HepG2 (cell line): ENCODE measurements around the gene FLAD1. TPM values are rescaled to one million over a fixed set of nuclear protein-coding genes. Genes with fewer than 3 reads are reported as not detected.

Experiments
- HNRNPH1 ChIP-seq: fragments of 200-400 bp; formaldehyde crosslinking; optimal IDR thresholded peaks from 2 replicates; pipeline ENCODE3; 2017; ENCODE audit warnings: mild to moderate bottlenecking, low read depth, low read length
- HNRNPL ChIP-seq: fragments of 200-400 bp; formaldehyde crosslinking; IDR thresholded peaks from 2 replicates; pipeline ENCODE4 v1.6.1; 2017; ENCODE audit warnings: mild to moderate bottlenecking, low read depth, low read length
- JDP2 ChIP-seq: sonication (generic); formaldehyde crosslinking; IDR thresholded peaks from 2 replicates; pipeline ENCODE4 v1.8.1; 2022; ENCODE audit warnings: missing genetic modification reagents, borderline replicate concordance
- TCF12 ChIP-seq, 2 experiments: fragments of 450-650 bp in 1 of 2; sonication (generic) in 1 of 2; formaldehyde crosslinking in 1 of 2; IDR thresholded peaks; 2 replicates each; pipeline versions ENCODE4 v1.6.1 to v1.8.0; 2017 to 2022; ENCODE audit warnings: antibody characterized with exemption in 1 of 2, mild to moderate bottlenecking in 1 of 2, missing genetic modification reagents in 1 of 2, moderate library complexity in 1 of 2
- ZFY ChIP-seq: sonication (generic); formaldehyde crosslinking; IDR thresholded peaks from 2 replicates; pipeline ENCODE4 v1.4.0; 2020; ENCODE audit warnings: missing genetic modification reagents
- ZKSCAN5 ChIP-seq: sonication (generic); formaldehyde crosslinking; IDR thresholded peaks from 2 replicates; pipeline ENCODE4 v1.5.1; 2020; ENCODE audit warnings: mild to moderate bottlenecking, missing genetic modification reagents
- ZMYM2 ChIP-seq: sonication (generic); formaldehyde crosslinking; IDR thresholded peaks from 2 replicates; pipeline ENCODE4 v1.8.0; 2022; ENCODE audit warnings: mild to moderate bottlenecking, missing genetic modification reagents
- ZNF124 ChIP-seq: sonication (generic); formaldehyde crosslinking; IDR thresholded peaks from 2 replicates; pipeline ENCODE4 v1.4.0; 2020; ENCODE audit warnings: missing genetic modification reagents
- ZNF331 ChIP-seq: sonication (generic); formaldehyde crosslinking; IDR thresholded peaks from 2 replicates; pipeline ENCODE4 v1.4.0; 2020; ENCODE audit warnings: missing genetic modification reagents
- ZNF451 ChIP-seq: sonication (generic); formaldehyde crosslinking; IDR thresholded peaks from 2 replicates; pipeline ENCODE4 v1.5.0; 2020; ENCODE audit warnings: mild to moderate bottlenecking, missing genetic modification reagents
- ZNF552 ChIP-seq: sonication (generic); formaldehyde crosslinking; IDR thresholded peaks from 2 replicates; pipeline ENCODE4 v1.9.0; 2022; ENCODE audit warnings: missing genetic modification reagents, mild to moderate bottlenecking, borderline replicate concordance
- ZNF556 ChIP-seq: sonication (generic); formaldehyde crosslinking; IDR thresholded peaks from 2 replicates; pipeline ENCODE4 v1.4.0; 2020; ENCODE audit warnings: mild to moderate bottlenecking, missing genetic modification reagents, borderline replicate concordance
- ZNF678 ChIP-seq: sonication (generic); formaldehyde crosslinking; IDR thresholded peaks from 2 replicates; pipeline ENCODE4 v1.4.0; 2020; ENCODE audit warnings: mild to moderate bottlenecking, missing genetic modification reagents
- ZNF720 ChIP-seq: sonication (generic); formaldehyde crosslinking; IDR thresholded peaks from 2 replicates; pipeline ENCODE4 v1.4.0; 2020; ENCODE audit warnings: missing genetic modification reagents
- ZNF788 ChIP-seq: sonication (generic); formaldehyde crosslinking; IDR thresholded peaks from 2 replicates; pipeline ENCODE4 v1.5.0; 2020; ENCODE audit warnings: mild to moderate bottlenecking, missing genetic modification reagents, borderline replicate concordance
- polyA plus RNA-seq, 8 experiments: library from polyadenylated mRNA; depleted of rRNA in 3 of 8; stranded (reverse) in 7 of 8; unstranded in 1 of 8; fragments of >200 nt; fragmentation: Illumina TruSeq in 4 of 8; extraction: Trizol in 4 of 8; gene quantifications; 2 replicates each; pipeline versions ENCODE4 v1.2.1 to v1.2.3, GENCODE V29; 2011 to 2016; ENCODE audit warnings: low read depth in 4 of 8, missing spikeins in 1 of 8, mixed read lengths in 1 of 8; ENCODE audit not compliant: insufficient read depth in 1 of 8
- total RNA-seq, 5 experiments: library from RNA; depleted of rRNA; stranded (reverse); fragments of >200 nt; fragmentation: Illumina TruSeq; extraction: Trizol; gene quantifications; 2 replicates each; pipeline ENCODE4 v1.2.3, GENCODE V29; 2016; ENCODE audit warnings: low read depth in 1 of 5
- TF ChIP-seq, protein P1 (sequence below): sonication (generic); formaldehyde crosslinking; IDR thresholded peaks from 2 replicates; pipeline ENCODE4 v1.5.1; 2020; ENCODE audit warnings: mild to moderate bottlenecking, missing genetic modification reagents, borderline replicate concordance
- TF ChIP-seq, protein P2 (sequence below): sonication (generic); formaldehyde crosslinking; conservative IDR thresholded peaks from 2 replicates; pipeline ENCODE4 v1.8.0; 2022; ENCODE audit warnings: missing genetic modification reagents

FLAD1 gene
- total and polyA plus RNA-seq, 2 of the 13 experiments (the other 11 are each of a cell fraction or from before 2014, with no cell fraction given): 25.9 to 32.8 TPM

DNA sequence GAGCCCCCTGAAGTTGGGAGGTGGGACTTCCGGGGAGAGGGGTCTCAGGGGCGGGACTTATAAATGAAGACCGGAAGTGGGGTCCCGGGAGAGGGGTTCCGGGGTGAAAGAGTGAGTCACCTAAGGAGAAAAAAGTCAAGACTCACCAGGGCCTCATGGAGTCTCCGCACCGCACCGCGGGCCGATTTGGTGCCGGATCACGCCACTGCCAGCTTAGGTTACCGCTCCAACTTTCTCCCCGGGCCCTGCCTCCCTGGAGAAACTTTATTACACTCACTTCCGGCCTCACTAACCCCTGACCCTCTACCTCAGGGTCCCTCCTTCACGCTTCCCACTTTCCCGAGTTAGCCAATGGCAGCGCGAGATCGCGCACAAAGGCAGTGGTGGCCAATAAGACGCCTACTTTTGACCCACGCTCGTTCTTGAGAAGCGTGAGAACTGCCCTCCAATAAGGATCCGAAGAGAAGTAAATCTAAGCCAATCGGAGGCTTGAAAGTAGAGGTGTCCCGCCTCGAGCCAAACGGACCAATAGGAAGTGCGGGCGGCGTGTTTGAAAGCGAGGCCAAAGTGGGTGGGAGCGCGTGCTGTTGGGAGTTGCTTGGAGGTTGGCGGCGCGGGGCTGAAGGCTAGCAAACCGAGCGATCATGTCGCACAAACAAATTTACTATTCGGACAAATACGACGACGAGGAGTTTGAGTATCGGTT lies 8.9 kb upstream of the FLAD1 start, which contains the start of gene CKS1B (continued):
- no peak for TF ChIP-seq HNRNPH1
- TF ChIP-seq, protein P1, sequence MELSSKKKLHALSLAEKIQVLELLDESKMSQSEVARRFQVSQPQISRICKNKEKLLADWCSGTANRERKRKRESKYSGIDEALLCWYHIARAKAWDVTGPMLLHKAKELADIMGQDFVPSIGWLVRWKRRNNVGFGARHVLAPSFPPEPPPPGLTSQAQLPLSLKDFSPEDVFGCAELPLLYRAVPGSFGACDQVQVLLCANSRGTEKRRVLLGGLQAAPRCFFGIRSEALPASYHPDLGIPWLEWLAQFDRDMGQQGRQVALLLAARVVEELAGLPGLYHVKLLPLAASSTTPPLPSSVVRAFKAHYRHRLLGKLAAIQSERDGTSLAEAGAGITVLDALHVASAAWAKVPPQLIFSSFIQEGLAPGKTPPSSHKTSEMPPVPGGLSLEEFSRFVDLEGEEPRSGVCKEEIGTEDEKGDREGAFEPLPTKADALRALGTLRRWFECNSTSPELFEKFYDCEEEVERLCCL (CRISPR knock-in tag): no peak
- TF ChIP-seq JDP2 (CRISPR knock-in tag): no peak
- TF ChIP-seq ZNF678 (CRISPR knock-in tag): no peak
- TF ChIP-seq ZNF552 (CRISPR knock-in tag): no peak
- TF ChIP-seq ZNF720 (CRISPR knock-in tag): no peak
- no peak for TF ChIP-seq ZNF331 (CRISPR knock-in tag)
- no peak for TF ChIP-seq ZNF556 (CRISPR knock-in tag)
- TF ChIP-seq, protein P2, sequence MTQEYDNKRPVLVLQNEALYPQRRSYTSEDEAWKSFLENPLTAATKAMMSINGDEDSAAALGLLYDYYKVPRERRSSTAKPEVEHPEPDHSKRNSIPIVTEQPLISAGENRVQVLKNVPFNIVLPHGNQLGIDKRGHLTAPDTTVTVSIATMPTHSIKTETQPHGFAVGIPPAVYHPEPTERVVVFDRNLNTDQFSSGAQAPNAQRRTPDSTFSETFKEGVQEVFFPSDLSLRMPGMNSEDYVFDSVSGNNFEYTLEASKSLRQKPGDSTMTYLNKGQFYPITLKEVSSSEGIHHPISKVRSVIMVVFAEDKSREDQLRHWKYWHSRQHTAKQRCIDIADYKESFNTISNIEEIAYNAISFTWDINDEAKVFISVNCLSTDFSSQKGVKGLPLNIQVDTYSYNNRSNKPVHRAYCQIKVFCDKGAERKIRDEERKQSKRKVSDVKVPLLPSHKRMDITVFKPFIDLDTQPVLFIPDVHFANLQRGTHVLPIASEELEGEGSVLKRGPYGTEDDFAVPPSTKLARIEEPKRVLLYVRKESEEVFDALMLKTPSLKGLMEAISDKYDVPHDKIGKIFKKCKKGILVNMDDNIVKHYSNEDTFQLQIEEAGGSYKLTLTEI: no peak
- no peak for TF ChIP-seq ZKSCAN5 (CRISPR knock-in tag)
- TF ChIP-seq ZNF788: no peak; the same call in 1 of the 2 replicates
- TF ChIP-seq HNRNPL: no peak
- TF ChIP-seq ZNF124 (CRISPR knock-in tag): no peak
- no peak for TF ChIP-seq ZNF451 (CRISPR knock-in tag)
- no peak for TF ChIP-seq TCF12 (IDR thresholded peaks at IDR 0.05)
- no peak for TF ChIP-seq TCF12 (CRISPR knock-in tag; IDR thresholded peaks at IDR 0.05)
- peak; percentile 51 for TF ChIP-seq ZFY (CRISPR knock-in tag)
- no peak for TF ChIP-seq ZMYM2 (CRISPR knock-in tag)
